ENCODE results near the gene KLC1.
"Not testable (repeated sequence)": the region's sequence is repeated elsewhere in the genome, so short reads cannot be mapped to it uniquely, and the experiment has no call there.

KLC1 gene

DNA sequence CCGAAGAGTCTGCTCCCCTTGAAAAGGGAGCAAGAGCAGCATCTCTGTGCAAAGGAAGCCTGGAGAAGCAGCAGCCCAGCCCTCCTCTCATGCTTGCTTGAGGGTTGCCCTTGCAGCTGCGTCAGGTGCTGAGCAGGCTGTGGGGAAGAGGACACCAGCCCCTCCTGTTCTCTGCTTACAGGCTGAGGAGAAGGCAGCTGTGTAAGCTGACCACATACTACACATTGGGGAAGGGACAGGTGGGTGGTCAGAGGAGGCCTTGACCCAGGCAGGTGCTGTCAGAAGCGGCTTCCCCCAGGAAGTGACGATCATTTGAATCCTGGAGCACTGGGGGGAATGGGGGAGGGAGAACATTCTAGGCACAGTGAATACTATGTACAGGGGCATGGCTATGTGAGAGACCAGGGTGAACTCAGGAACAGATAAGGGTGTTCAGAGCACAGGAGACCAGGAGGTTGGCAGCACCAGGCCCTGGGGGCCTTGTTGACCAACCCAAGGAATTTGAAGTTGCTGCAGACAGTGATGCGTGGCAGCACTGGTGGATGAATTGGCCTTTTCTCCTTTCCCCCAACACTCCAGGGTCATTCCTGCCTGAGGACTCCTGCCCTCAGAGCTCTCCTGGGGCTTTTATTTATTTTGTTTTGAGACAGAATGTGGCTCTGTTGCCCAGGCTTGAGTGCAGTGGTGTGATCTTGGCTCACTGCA is 2.7 kb upstream of the KLC1 start:
- DNase-seq, result no peak

DNA sequence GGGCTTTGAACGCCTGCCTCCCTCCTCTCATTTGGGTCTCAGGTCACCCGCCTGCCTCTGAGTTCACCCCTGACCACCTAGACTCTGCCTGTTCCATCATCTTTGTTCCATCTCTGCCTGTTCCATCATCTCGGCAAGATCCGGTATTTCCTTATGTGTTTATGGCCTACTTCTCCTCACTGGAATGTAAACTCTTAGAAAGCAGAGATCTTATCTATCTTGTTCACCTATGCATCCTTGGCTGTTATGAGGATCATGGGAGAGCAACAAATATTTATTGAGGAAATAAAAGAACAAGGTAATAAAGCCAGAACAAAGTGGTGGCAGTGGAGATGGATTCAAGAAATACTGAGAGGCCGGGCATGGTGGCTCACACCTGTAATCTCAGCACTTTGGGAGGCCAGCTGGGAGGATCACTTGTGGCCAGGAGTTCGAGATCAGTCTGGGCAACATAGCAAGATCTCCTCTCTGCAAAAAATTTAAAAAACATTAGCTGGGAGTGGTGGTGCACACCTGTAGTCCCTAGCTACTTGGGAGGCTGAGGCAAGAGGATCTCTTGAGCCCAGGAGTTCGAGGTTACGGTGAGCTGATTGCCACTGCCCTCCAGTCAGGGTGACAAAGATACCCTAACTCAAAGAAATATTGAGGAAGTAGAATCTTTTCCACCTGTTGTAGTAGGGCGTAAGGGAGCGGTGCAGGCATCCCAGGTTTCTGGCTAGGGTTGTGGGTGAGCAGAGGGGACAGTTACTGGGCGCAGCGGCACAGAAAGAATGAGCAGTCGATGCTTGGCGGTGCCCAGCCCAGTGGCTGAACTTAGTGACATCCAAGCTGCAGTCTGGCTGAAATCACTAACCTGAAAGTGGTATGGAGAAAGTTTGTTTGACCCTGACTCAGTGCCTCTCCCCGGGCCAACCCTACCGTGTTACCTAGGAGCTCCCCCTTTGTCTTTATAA is 1.7 kb upstream of the KLC1 start:
- DNase-seq, result no peak

DNA sequence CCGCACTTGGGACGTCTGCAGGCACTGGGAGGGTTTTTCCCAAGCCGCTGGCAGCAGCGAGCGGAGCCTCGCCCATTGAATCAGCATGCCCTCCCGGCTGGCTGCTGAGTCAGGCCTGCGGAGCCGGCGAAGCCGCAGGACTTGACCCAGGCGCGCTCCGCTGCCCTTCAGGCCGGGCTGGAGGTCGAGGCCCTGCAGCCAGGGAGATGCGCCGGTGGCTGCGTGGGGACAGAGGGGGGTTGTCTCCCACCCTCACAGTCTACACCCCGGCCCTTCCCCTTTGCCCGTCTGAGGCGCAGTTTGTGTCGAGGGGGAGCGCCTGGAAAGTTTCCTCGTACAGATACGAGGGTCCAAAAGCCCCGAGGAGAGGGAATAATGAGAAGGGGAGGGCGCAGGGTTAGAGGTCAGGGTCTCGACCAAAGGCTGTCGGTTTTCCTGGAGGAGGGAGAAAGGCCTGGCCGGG is 759 bp upstream of the KLC1 start:
- peak; percentile 6 for DNase-seq

DNA sequence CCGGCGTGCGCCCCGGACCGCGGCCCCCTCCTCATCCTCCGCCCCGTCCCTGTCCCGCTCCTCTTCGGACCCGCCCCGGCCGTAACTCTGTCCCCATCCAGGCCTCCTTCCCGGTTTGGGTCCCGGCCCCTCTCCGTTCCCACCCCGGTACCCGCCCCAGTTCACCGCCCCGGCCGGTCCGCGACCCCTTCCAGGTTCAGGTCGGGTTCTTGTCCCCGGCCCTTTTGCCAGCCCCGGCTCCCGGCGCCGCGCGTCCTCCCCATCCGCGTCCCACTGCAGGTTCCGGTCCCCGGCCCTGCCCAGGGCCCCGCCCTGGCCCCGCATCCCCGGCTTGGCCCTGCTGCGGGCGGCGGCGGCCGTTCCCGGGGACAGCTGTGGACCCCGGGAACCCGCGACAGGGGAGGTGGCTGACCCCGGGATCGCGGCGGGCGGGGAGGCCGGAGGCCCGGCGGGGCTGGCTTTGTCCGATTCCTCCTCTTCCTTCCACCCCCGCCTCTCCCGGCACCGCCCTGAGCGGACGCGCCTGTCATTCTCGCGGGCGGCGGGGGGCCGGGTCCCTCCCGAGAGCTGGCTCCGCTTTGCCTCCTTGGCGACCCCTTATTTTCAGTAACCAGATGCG is 601 bp downstream of the KLC1 start:
- peak; percentile 32 for DNase-seq

DNA sequence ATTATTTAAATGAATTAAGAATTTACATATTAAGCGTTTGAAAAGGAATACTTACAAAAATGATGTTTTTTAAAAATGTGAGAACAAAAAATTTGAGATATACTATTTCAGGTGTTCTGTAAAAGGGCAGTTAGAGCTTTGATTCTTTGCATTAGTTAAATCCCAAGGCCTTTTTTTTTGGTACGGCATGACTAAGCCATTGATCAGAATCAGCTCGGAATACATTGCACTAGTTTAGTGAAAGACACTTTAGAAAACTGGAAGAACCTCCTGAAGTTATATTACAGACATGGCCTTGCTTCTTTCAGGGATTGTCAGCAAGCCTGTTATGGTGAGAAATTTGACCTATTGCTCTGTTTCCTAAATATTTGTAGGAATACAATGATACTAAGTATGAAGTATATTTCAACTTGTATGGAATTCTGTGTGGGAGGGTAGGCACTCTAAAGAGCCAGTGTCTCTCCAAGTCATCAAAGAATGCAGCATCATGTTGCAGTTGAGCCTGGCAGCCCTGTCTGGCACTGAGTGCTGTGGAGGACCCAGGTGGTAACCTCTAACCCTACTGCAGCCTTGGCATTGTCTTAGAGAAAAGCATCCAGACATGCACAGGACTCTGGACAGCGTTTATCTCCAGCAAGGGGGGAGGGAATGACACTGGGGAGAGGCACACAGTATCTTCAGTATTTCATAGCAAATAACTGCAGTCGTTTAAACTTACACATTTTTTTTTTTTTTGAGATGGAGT is 1.5 kb downstream of the KLC1 start:
- DNase-seq, result no peak

DNA sequence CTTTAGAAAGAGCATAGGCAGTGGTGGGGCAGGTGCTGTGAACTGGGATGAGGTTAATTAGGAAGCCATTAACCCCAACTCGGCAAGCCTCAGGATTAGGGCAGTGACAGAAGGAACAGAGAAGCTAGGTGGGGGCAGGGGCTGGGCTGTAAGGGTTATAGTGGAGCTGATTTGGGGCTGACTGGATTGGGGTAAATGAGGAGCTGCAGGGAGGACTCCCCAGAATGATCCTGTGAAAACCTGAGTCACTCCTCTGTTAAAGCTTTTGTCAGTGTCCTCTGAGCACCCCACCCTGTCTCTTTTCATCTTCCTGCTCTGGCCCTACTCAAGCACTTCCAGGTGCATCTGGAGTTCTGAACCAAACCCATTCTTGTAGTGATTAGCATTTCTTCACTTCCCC is 4.4 kb downstream of the KLC1 start:
- no peak for DNase-seq

DNA sequence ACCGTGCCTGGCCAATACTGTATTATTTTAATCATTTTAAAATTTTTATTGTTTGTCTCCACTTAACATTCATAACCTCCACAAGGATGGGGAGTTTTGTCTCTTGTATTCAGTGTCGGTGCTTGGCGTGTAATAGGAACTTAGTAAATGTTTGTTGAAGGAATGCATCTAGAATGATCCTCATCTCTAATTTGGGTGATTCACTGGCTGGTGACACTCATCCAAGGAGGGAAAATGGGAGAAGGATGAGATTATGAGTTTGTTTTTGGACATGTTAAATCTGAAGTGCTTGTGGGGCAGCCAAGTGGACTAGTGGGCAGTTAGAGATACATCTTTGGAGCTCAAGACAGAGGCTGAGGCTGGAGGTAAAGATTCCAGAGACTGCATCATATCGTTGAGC is 5.1 kb downstream of the KLC1 start:
- DNase-seq, result no peak

DNA sequence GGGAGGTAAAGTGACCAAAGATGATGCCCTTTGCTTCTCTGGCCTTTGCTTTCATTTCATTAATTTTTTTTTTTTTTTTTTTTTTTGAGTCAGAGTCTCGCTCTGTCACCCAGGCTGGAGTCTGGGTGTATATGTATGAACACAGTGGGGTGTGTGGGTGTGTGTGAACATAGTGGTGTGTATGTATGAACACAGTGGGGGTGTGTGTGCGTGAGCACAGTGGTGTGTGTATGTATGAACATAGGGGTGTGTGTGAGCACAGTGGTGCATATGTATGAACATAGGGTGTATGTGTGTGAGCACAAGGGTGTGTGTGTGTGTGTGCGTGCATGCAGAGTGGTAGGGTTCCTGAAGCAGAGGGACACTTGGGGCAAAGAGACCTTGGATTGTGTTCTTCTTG is 9.6 kb downstream of the KLC1 start:
- no peak for DNase-seq

DNA sequence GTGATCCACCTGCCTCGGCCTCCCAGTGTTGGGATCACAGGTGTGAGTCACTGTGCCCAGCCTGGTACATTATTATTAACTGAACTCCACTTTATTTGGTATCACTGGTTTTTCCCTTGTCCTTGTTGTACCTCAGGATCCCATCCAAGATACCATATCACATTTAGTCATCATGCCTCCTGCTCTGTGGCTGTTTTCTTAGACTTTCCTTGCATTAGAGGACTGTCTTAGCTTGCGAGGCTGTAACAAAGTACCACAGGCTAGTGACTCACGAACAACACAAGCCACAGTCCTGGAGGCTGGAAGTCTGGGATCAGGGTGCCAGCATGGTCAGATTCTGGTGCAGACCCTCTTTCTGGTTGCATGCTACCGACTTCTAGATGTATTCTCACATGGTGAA is 12.2 kb downstream of the KLC1 start:
- DNase-seq, result no peak

DNA sequence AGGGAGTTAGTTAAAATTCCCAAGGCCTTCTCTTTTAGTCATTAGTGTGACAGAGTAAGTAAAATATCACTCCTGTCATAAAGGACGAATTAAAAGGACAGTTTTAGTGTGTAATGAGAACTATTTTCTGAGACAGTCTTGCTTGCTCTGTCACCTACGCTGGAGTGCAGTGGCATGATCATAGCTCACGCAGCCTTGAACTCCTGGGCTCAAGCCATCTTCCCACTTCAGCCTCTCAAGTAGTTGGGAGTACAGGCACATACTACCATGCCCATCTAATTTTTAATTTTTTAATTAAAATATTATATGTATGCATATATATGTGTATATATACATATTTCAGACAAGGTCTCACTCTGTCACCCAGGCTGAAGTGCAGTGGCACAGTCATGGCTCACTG is 17.2 kb downstream of the KLC1 start:
- no peak for DNase-seq

DNA sequence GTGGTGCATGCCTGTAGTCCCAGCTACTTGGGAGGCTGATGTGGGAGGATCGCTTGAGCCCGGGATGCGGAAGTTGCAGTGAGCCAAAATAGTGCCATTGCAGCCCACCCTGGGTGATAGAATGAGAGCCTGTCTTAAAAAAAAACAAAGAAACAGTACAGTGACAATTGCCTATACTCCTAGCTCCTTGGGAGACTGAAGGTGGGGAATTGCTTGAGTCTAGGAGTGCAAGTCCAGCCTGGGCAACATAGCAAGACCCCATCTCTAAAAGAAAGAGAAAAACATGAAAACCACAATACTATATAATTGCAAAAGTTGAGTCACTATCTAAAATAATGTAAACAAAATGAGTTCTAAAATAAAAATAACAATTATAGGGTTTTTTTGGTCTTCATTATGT is 20.0 kb downstream of the KLC1 start:
- no peak for DNase-seq

DNA sequence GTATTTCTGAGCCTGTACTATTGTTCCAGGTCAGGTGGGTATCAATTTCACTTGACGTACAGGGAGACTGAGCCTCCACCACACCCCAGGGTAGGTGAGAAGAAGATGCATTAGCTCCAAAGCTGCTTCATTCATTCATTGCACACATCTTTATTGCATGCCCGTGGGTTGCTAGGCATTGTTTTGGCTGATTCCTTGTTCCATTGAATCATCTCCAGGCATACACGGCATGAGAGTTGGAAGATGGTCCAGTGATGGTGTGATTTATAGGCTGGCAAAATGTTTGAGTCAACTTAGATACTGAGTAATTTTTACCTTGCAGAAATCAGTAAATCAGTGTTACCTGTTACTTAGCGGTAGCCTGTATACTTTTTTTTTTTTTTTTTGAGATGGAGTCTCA is 21.2 kb downstream of the KLC1 start:
- DNase-seq, result no peak

DNA sequence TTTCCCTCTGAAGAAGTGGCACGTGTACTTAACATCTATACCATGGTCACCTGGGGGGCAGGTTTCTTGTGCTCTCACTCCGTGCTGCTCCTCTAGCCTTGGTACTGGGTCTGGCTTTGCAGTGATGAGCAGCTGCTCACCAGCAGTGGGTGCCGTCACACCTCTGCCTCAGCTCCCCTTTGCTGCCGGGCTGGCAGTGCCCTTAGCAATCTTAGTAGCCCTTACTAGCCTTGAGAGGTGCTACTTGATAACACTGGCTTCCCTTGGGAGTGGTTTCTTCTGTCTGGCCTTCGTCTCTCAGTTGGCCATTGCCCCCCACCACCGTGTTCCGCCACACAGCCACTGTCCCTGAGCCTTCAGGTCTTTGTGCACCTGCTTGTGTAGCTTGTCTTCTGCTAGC is 22.6 kb downstream of the KLC1 start:
- DNase-seq, result no peak

DNA sequence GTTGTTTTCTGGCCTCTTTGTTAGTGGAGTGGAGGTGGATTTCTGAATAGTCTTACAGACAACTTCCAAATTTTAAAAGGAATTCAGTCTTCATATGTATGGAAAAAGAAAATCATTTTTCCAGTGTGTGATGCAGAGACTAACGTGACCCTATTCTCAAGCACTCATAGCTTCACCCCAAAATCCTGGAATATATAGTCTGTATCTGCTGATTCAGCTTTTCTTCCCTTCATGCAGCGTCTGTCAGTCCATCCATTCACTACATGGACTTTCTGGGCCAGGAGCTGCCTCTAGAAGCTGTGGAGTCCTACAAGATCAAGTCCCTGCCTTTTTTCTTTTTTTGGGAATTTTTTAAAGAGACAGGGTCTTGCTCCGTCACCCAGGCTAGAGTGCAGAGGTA is 23.8 kb downstream of the KLC1 start:
- DNase-seq, result no peak

DNA sequence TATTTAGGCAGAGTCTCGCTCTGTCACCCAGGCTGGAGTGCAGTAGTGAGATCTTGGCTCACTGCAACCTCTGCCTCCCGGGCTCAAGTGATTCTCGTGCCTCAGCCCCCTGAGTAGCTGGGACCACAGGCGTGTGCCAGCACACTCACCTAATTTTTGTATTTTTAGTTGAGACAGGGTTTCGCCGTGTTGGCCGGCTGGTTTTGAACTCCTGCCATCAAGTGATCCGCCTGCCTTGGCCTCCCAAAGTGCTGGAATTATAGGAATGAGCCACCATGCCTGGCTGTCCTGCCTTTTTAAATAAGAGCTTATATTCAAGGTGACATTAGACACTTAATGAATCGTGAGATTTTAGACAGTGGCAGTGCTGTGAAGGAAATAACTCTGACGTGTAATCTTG is 24.3 kb downstream of the KLC1 start:
- not testable (repeated sequence) for DNase-seq

DNA sequence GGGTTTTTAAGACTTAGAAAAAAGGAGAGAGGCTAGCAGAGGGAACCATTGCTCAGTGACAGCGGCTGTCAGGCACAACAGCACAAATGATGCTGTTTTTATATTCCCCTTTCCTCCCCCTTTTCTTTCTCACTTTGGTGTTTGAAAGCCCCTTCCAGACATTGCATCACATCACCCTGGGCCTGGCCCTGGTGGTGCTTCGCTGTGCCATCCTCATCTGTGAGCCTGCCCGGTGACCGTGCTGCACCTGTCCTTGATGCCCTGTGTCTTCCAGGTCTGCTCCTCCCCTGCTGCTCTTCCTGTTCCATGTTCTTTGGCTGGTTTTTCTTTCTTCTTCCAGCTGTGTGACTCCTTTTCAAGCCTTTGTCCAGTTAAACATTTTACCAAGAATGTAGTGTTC is 24.8 kb downstream of the KLC1 start:
- DNase-seq, result no peak

DNA sequence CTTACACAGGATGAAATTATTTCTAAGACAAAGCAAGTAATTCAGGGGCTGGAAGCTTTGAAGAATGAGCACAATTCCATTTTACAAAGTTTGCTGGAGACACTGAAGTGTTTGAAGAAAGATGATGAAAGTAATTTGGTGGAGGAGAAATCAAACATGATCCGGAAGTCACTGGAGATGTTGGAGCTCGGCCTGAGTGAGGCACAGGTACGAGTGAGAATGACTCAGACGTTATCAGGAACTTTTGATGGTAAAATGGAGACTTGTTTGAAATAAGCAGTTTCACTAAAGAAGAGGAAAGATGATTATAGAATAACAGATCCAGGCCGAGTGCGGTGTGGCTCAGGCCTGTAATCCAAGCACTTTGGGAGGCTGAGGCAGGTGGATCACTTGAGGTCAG is 25.6 kb downstream of the KLC1 start:
- DNase-seq, result no peak

DNA sequence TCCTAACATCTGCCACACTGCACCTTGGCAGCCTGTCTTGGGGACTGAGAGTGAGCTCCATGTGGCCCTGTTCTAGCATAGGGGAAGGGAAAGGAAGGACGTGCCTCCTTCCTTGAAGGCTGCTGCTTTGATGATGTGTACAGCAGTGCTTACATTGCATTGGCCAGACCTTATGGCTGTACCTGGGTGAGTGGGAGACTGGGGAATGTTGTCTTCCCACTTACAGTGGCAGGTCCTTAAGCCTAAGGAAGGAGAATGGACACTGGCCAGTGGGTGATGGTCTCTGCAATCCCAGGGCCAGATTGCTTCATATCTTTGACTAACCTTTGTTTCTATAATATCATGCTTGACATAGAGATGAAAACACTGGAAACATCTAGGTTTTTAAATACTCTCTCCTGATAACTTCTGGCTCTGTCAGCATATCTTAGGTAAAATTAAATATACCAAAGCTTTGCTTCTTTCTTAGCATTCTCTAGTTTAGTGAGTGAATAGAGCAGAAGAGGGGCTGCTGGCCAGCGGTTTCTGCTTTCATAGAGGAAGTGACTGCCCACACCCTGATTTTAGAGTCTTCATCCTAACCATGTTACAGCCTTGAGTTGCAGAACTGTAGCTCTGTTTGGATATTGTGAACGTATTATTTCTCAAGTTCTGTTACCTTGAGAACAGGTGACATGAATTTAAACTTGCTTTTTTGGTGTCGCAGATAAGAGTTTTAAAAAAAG is 27.2 kb downstream of the KLC1 start:
- no peak for DNase-seq

DNA sequence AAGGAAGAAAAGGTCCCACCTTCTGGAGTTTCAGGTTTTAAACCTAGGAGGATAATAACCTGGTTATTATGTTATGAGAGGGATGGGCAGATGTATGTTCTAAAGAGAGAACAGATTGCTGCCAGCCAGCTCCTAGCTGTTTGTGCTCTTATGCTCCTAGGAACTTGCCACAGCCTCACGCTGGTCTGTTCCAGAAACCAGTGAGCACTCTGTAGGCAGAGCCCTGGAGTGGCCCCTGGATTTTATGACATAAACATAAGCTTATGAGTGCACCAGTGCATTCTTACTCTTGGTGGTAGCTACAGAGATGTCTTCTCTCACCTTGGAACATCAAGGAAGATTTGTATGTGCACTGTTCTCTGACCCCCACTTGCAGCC is 27.7 kb downstream of the KLC1 start:
- no peak for DNase-seq

DNA sequence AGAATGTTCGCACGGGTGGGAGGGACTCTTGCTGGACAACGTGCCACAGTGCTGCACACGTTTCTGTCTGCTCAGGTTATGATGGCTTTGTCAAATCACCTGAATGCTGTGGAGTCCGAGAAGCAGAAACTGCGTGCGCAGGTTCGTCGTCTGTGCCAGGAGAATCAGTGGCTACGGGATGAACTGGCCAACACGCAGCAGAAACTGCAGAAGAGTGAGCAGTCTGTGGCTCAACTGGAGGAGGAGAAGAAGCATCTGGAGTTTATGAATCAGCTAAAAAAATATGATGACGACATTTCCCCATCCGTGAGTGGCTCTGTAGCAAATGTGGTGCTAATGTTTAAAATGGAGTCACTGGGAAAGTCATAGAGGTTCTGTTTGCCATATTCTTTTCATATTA is 28.5 kb downstream of the KLC1 start:
- no peak for DNase-seq

DNA sequence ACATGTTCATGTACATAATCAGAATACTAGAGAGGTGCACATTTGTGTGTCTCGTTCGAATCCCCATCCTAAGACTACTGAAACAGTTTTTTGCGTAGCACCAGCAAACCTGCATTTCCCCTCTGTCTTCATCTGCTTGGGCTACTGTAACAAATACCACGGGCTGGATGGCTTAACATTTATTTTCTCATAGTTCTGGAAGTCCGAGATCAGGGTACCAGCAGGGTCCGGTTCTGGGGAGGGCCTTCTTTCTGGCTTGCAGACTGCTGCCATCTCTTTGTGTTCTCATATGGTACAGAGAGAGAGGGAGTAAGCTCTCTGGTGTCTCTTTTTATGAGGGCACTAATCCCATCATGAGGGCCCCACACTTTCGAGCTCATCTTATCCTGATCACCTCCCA is 30.6 kb downstream of the KLC1 start:
- no peak for DNase-seq

DNA sequence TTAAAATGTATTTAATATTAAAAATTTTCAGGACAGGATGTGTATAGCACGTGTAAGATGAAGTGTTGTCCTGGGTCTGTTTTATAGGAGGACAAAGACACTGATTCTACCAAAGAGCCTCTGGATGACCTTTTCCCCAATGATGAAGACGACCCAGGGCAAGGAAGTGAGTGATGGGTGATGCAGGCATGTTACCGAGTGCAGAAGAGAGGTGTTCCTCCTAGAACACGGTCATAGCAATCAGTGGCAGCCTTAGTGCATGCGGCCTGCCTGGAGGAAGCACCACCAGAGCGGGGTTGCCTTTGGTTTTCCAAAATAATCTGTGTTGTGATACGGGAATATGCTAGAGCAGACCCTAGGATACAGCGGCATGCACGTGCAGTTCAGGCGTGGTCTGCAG is 33.0 kb downstream of the KLC1 start:
- no peak for DNase-seq

DNA sequence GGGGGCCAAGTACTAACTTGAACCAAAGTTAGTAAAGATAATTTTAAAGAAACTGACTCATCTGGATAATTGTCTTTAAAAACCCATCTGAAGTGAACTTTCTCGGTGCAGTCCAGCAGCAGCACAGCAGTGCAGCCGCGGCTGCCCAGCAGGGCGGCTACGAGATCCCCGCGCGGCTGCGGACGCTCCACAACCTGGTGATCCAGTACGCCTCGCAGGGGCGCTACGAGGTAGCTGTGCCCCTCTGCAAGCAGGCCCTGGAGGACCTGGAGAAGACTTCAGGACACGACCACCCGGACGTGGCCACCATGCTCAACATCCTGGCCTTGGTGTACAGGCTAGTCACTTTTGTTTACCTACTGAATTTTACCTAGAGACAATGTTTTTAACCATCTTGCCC is 33.6 kb downstream of the KLC1 start:
- DNase-seq, result no peak

Measured in activated CD4-positive, alpha-beta T cell treated with anti-CD3 and anti-CD28 coated beads, Interleukin-2, amount 50 U/mL, for 1 hour (primary cell).